Caki2 (cell line): Measurements from ENCODE around the gene NLRP9. TPM values are rescaled to one million over a fixed set of nuclear protein-coding genes. Genes with fewer than 3 reads are reported as not detected.

ENCODE experiments used
- DNase-seq: peaks from one replicate; pipeline ENCODE4 v3.0.0-alpha.2; 2015; ENCODE audit warnings: low read depth
- in situ Hi-C: cut with HindIII; loops from 2 replicates; pipeline ENCODE4 v1.10.0; 2016; ENCODE audit warnings: low sequenced_read_pairs, low pct_unique_long_range_greater_than_20kb, mixed read lengths
- total RNA-seq: library from RNA; depleted of rRNA; stranded (reverse); fragments of >200 nt; shearing (Covaris generic); gene quantifications from 2 replicates; pipeline ENCODE4 v1.2.3, GENCODE V29; 2014; ENCODE audit warnings: low replicate concordance

NLRP9 gene
- total RNA-seq, 1 experiment from 2014 or later: not detected

DNA sequence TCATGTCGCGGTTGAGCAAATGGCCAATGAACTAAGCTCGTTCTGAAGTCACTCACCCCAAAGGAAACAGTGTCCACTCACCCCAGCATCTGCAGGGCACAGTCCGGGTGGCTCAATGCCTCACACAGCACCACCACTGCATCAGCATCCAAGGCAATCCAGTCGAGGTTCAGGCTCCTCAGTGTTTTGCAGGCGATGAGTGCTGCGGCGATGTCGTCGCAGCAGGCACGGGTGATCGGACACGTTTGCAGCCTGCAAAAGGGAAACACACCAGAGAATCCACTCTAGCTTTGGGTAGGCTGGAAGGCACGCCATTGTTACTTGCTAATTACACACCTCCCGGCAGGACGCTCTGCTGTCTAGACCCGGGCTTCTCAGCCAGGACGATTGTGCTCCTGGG, 26.5 kb downstream of the NLRP9 start:
- no peak for DNase-seq
- in situ Hi-C loops: no loop called here

GRCh38 chr19:55705972-55706371, 32.2 kb downstream of the NLRP9 start:
- DNase-seq: no peak
- in situ Hi-C loops: no loop called here

DNA sequence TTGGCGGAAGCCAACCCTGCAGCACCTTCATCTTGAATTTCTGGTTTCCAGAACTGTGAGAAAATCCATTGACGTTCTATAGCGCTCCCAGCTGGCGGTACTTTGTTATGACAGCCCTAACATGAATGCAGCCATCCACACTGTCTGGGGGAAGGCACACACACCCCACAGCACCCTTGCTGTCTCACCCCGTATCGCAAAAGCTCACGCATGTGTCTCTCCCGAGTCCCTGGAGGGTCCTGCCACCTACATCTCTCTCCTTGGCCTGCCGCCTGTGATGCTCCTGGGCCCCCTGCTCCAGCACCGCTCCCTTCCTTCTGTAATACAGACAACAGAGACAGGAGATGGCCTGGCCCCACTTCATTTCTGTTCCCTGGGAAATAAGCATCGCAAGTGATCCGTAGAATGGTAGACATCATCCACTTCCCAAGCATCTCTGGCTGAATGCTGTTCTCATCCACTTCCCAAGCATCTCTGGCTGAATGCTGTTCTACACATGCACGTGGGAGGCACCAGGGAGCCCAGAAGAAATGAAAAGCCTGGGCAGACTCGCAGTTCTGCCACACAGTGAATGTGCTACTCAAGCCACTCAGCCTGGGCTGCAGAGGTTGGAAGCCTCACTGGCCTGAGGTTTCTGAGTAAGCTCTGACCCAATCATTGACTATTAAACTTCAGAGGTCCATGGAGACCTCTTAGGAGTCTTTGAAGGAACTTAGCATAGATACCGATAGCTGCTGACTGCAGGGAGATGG, 33.5 kb downstream of the NLRP9 start:
- in situ Hi-C loops: no loop called here
- DNase-seq: no peak

DNA sequence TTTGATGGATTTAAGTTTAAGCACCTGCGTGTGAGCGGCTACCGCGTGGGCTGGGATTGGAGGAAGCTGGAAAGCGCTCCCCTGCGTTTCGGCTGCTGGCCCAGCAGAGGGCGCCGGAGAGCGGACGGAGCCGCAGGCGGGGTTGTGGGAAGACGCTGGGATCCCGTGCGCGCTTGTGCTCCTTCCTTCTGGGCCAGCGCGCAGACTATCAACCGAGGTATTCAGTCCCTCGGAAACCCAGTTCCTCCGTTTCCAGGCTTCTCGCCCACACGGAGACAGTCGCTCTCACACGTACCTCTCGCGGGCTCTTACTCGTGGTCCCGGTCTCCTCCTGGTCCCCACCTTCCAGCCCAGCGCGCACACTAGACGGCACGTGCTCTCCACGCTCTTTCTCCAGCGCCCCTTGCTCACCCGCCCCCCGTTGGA, 34.4 kb downstream of the NLRP9 start:
- in situ Hi-C loops: no loop called here

GRCh38 chr19:55702131-55702627, 36.0 kb downstream of the NLRP9 start:
- DNase-seq: no peak
- in situ Hi-C loops: no loop called here

More for the DNA sequence above, 34.4 kb downstream of the NLRP9 start:
- DNase-seq: no peak

GRCh38 chr19:55700813-55701212, 37.4 kb downstream of the NLRP9 start:
- DNase-seq: no peak
- in situ Hi-C loops: no loop called here

- DNase-seq: no peak
- in situ Hi-C loops: no loop called here
These were observed 39.0 kb downstream of the NLRP9 start for GRCh38 chr19:55699221-55699620.

- in situ Hi-C loops: no loop called here
- no peak for DNase-seq
These were observed 39.9 kb downstream of the NLRP9 start for GRCh38 chr19:55698256-55698655.

- DNase-seq: no peak
- in situ Hi-C loops: no loop called here
These were observed 40.5 kb downstream of the NLRP9 start for GRCh38 chr19:55697698-55698097.

GRCh38 chr19:55697069-55697440, 41.1 kb downstream of the NLRP9 start:
- DNase-seq: no peak
- in situ Hi-C loops: no loop called here

DNA sequence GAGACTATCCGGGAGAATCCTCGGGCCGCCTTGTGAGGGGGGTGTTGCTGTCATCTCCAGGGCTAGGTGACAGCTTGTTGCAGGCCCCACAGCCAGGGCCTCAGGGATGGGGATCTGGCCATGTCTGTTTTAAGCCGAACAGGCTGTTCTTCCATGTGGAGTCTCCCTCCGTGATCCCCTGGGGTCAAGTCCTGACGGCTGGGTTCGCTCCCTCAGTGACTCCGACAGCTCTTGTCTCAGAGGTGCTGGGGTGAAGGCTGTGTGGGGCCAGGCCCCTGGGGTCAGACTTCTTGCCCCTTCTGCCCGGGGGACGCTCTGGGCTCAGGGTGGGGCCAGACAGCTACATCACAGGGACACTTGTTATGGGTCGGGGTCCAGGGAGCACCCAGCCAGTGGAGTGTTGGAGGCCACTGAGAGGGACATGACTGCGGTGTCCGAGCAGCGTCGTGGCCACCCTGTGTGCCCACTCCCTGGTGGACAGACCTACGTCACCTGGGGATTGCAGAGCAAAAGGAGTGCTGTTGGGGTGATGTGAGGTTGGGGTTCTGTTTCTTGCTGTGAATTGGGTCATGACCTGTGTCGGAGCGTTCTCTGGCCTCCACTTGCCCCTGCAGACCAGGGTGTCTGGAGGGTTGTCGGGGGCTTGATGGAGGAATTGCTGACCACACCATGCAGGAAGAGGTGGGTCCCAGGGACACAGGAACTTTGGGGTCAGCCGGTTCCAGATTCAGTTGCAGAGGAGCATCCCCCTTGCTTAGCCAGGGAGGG, 41.7 kb downstream of the NLRP9 start:
- in situ Hi-C loops: no loop called here
- no peak for DNase-seq

DNA sequence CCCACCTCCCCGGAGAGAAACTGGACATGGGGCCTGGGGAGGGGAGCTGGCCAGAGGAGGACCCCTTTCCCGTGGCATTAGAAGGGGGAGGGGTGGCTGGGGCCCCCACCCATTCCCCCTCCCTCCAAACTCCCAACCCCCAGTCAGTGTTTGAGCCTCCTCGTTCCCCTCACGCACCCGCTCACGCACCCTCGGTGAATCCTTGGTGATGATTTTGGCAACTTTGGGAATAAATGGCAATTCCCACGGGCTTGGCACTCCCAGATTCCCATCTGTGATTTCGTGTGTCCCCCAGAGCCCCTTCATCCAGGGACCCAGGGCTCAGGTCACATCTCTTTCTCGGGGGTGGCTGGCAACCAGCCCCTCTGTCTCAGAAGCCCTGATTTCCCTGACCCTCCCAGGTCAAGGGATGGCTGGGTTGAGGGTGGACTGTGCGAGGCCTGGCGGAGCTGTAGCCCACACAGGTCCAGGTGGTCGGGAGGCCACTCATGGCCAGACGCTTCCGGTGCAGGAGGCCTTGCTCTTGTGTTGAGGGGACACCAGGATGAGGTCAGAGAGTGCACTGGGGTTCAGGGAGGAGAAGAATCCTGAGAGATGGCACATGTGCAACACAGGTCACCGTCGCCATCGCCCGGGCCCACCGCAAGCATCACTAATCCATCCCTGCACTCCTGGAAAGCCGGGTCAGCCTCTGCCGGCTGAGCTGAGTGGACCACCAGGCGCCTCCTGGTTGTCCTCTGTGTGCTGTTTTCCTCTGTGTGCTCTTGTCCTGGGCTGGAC, 42.5 kb downstream of the NLRP9 start:
- no peak for DNase-seq
- in situ Hi-C loops: no loop called here

DNA sequence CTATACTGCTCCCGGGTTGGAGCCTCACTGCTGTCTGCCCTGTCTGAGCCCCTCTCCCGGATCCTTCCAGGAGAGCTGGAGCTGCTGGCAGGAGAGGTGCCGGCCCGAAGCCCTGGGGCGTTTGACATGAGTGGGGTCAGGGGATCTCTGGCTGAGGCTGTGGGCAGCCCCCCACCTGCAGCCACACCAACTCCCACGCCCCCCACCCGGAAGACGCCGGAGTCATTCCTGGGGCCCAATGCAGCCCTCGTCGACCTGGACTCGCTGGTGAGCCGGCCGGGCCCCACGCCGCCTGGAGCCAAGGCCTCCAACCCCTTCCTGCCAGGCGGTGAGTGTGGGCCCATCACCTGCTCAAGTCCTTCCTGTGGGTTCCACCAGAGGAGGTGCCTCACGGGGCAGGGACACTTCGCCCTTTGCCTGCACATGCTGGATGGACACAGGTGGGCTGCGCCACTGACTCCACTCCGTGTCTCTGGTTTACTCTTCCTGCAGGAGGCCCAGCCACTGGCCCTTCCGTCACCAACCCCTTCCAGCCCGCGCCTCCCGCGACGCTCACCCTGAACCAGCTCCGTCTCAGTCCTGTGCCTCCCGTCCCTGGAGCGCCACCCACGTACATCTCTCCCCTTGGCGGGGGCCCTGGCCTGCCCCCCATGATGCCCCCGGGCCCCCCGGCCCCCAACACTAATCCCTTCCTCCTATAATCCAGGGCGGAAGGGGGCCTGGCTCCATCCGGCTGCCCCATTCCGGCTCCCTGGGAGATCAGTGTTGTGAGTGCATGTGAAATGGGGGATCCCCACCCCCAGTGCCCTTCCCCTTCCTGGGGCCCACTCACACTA, 43.3 kb downstream of the NLRP9 start:
- DNase-seq: no peak
- in situ Hi-C loops: no loop called here

- in situ Hi-C loops: no loop called here
- no peak for DNase-seq
These were observed 44.0 kb downstream of the NLRP9 start for GRCh38 chr19:55694241-55694655.

DNA sequence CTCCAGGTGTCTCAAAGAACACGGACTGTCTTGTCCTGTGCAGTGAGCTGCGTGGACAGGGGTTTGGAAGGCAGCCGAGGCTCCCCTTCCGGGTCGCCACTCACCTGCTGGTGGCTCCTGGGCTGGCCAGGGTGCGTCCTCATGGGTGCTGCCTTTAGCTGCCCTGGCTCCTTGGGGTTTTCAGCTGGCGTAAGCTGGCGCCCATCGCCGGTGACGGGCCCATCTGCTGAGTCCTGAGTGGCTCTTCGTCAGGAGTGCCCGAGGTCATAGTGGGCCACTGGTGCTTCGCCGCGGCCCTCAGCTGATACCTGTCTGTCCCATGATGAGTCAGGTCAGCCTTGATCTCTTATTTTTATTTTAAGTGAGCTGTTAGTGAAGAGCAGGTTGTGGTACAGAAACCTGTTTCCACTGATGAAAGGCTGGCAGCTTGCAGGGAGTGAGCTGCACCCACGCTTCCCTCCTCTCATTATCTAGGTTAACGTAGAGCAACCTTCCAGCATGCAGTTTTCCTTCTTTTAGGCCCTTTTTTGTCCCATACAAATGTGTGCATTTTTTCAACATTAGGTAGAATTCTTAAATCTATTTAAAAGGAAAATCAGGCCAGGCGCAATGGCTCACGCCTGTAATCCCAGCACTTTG, 44.7 kb downstream of the NLRP9 start:
- in situ Hi-C loops: no loop called here
- no peak for DNase-seq

DNA sequence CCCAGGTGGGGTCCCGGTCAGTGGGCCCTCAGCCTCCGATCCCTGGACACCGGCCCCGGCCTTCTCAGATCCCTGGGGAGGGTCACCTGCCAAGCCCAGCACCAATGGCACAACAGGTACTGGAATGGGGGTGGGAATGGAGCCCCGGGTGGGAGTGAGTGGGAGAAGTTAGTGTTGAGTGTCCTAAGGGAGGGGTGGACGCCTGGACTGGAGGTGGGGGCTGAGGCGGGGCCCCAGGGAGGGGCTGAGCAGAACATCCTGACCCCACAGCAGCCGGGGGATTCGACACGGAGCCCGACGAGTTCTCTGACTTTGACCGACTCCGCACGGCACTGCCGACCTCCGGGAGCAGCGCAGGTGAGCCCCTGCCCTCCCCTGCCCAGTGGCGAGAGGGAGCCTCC, 45.5 kb downstream of the NLRP9 start:
- in situ Hi-C loops: no loop called here
- no peak for DNase-seq

GRCh38 chr19:55691561-55692481, 46.4 kb downstream of the NLRP9 start:
- in situ Hi-C loops: no loop called here
- no peak for DNase-seq
